Liver (tissue), 9 donors: ENCODE data around the gene DAB1. TPM values are rescaled to one million over a fixed set of nuclear protein-coding genes. Genes with fewer than 3 reads are reported as not detected.

Experiments used
- DNase-seq: peaks from one replicate; pipeline ENCODE4 v3.0.0-alpha.2; 2017; ENCODE audit warnings: low spot score
- H3K27ac ChIP-seq, 2 donors: one replicate each; pipeline ENCODE4 v1.7.0; 2013; ENCODE audit warnings: inconsistent platforms in 2 of 2, low read length in 2 of 2, control low read depth in 1 of 2, low read depth in 1 of 2, mild to moderate bottlenecking in 1 of 2
- H3K27me3 ChIP-seq, 4 donors: one replicate each; pipeline versions ENCODE4 v1.6.1 to v1.7.0; 2013; ENCODE audit warnings: low read length in 3 of 4, inconsistent platforms in 1 of 4, mild to moderate bottlenecking in 1 of 4, moderate library complexity in 1 of 4; ENCODE audit not compliant: control insufficient read depth in 4 of 4, insufficient read depth in 4 of 4
- H3K36me3 ChIP-seq, 4 donors: one replicate each; pipeline versions ENCODE4 v1.6.1 to v1.7.0; 2013; ENCODE audit warnings: low read length in 3 of 4, mild to moderate bottlenecking in 3 of 4, low read depth in 1 of 4, moderate library complexity in 1 of 4; ENCODE audit not compliant: control insufficient read depth in 4 of 4, insufficient read depth in 3 of 4
- H3K4me1 ChIP-seq, 4 donors: one replicate each; pipeline versions ENCODE4 v1.6.1 to v1.7.0; 2013; ENCODE audit warnings: low read length in 3 of 4, mild to moderate bottlenecking in 3 of 4, moderate library complexity in 1 of 4; ENCODE audit not compliant: control insufficient read depth in 4 of 4, insufficient read depth in 4 of 4
- H3K4me3 ChIP-seq, 3 donors: one replicate each; pipeline versions ENCODE4 v1.6.1 to v1.7.0; 2013; ENCODE audit warnings: low read length in 3 of 3, control low read depth in 1 of 3, low read depth in 1 of 3, mild to moderate bottlenecking in 1 of 3
- H3K9ac ChIP-seq, 2 donors: one replicate each; pipeline ENCODE4 v1.7.0; 2013; ENCODE audit warnings: low read length in 2 of 2, mild to moderate bottlenecking in 2 of 2, moderate library complexity in 2 of 2, control low read depth in 1 of 2, low read depth in 1 of 2
- H3K9me3 ChIP-seq, 4 donors: one replicate each; pipeline versions ENCODE4 v1.6.1 to v1.7.0; 2013; ENCODE audit warnings: low read length in 3 of 4; ENCODE audit not compliant: control insufficient read depth in 4 of 4
- EGR1 ChIP-seq, 2 donors: IDR thresholded peaks; 2 replicates each; pipeline ENCODE4 v1.6.1; 2016 to 2018; ENCODE audit warnings: antibody characterized with exemption in 2 of 2, low read depth in 2 of 2
- FOXA1 ChIP-seq: IDR thresholded peaks from 2 replicates; pipeline ENCODE4 v1.6.1; 2016; ENCODE audit warnings: antibody characterized with exemption
- FOXA2 ChIP-seq: IDR thresholded peaks from 2 replicates; pipeline ENCODE4 v1.6.1; 2016; ENCODE audit warnings: antibody characterized with exemption
- GABPA ChIP-seq, 2 donors: IDR thresholded peaks in 1 of 2; conservative IDR thresholded peaks in 1 of 2; 2 replicates each; pipeline ENCODE4 v1.6.1; 2016; ENCODE audit warnings: antibody characterized with exemption in 2 of 2, mild to moderate bottlenecking in 1 of 2, moderate library complexity in 1 of 2
- HNF4A ChIP-seq, 2 donors: conservative IDR thresholded peaks; 2 replicates each; pipeline ENCODE4 v1.6.1; 2016; ENCODE audit warnings: antibody characterized with exemption in 2 of 2, mild to moderate bottlenecking in 2 of 2
- HNF4G ChIP-seq: IDR thresholded peaks from 2 replicates; pipeline ENCODE4 v1.6.1; 2016; ENCODE audit warnings: antibody characterized with exemption
- JUND ChIP-seq, 2 donors: IDR thresholded peaks; 2 replicates each; pipeline ENCODE4 v1.6.1; 2016; ENCODE audit warnings: antibody characterized with exemption in 2 of 2
- NR2F2 ChIP-seq: IDR thresholded peaks from 2 replicates; pipeline ENCODE4 v1.6.1; 2016; ENCODE audit warnings: antibody characterized with exemption
- RAD21 ChIP-seq, 2 donors: IDR thresholded peaks; 2 replicates each; pipeline ENCODE4 v1.6.1; 2016; ENCODE audit warnings: antibody characterized with exemption in 2 of 2, mild to moderate bottlenecking in 2 of 2
- RXRA ChIP-seq, 2 donors: IDR thresholded peaks; 2 replicates each; pipeline ENCODE4 v1.6.1; 2017 to 2018; ENCODE audit warnings: antibody characterized with exemption in 2 of 2, mild to moderate bottlenecking in 1 of 2
- SP1 ChIP-seq: IDR thresholded peaks from 2 replicates; pipeline ENCODE4 v1.6.1; 2018; ENCODE audit warnings: antibody characterized with exemption, mild to moderate bottlenecking
- TAF1 ChIP-seq: conservative IDR thresholded peaks from 2 replicates; pipeline ENCODE4 v1.6.1; 2016; ENCODE audit warnings: antibody characterized with exemption, mild to moderate bottlenecking
- YY1 ChIP-seq: IDR thresholded peaks from 2 replicates; pipeline ENCODE4 v1.6.1; 2016; ENCODE audit warnings: antibody characterized with exemption, mild to moderate bottlenecking
- WGBS: extraction: QIAGEN DNeasy Blood & Tissue Kit; methylation state at CpG from one replicate; pipeline ENCODE4 v1.1.7; 2013; 5-methylcytosine and 5-hydroxymethylcytosine counted together
- polyA plus RNA-seq, 2 donors: library from polyadenylated mRNA; stranded (reverse) in 1 of 2; unstranded in 1 of 2; fragments of 200-250 nt in 1 of 2; fragments of >200 nt in 1 of 2; fragmentation: Nextera tagmentation in 1 of 2; extraction: Ambion mirVana in 1 of 2; gene quantifications; one replicate each; pipeline versions ENCODE4 v1.2.1 to v1.2.3, GENCODE V29; 2013 to 2015
- total RNA-seq, 2 donors: library from RNA; depleted of rRNA; stranded (reverse); fragments of >200 nt; gene quantifications; one replicate each; pipeline ENCODE4 v1.2.3, GENCODE V29; 2014
- TF ChIP-seq, protein P1 (sequence below): fragments of 150-350 bp; IDR thresholded peaks from 2 replicates; pipeline ENCODE4 v1.5.1; 2017; ENCODE audit warnings: improper control_type of control experiment, low read depth, low read length; ENCODE audit not compliant: missing input control
- TF ChIP-seq, protein P2 (sequence below): IDR thresholded peaks from 2 replicates; pipeline ENCODE4 v1.6.1; 2016; ENCODE audit warnings: antibody characterized with exemption, mild to moderate bottlenecking
- TF ChIP-seq, protein P3 (sequence below): IDR thresholded peaks from 2 replicates; pipeline ENCODE4 v1.6.1; 2016; ENCODE audit warnings: antibody characterized with exemption
- TF ChIP-seq, protein P4 (sequence below): IDR thresholded peaks from 2 replicates; pipeline ENCODE4 v1.6.1; 2016; ENCODE audit warnings: antibody characterized with exemption
- TF ChIP-seq, protein P5 (sequence below): IDR thresholded peaks from 2 replicates; pipeline ENCODE4 v1.6.1; 2016; ENCODE audit warnings: antibody characterized with exemption
- donor health status: healthy.
- donor health status: healthy.
- donor health status: healthy.
- donor health status: healthy.
- donor health status: healthy.

Gene DAB1
- total and polyA plus RNA-seq, 4 donors: 0.54 to 1.7 (median 1.2) TPM

DNA sequence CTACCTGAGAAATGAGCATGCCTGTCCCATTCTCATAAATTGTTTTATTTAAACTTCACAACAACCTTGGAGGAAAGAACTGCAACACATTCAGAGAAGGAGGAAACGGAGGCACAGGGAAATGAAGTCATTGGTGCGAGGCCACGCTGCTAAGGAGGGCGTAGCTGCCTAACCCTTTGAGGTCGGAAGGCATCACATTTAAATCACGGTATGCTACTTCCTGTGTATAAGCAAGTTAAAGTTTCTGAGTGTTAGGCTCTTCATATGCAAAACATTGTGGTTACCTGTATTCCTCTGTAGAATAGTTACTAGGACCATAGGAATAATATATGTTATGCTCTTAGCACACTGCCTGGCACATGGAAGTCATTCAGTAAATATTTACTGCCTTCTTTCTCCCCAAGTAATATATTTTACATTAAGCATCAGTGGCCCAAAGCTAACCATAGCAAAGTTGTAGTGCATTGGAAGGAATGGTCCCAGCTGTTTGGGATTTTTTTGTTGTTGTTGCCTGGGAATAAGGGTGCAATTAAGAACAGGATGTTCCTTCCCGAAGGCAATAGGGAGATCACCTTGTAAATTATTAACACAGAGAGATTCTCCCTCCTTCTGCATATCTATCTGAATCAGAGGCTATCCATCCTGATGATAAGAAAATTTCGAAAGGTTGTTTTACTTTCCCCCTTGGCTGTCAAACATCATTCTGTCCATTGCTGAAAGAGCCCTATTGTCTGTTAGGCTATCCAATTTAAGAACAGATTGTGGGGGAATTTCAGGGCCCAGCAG is 265.8 kb downstream of the DAB1 start:
- 68% methylated on average over 8 of the region's 8 CpGs for WGBS
- H3K27ac ChIP-seq: no peak overlapping the region

More for the DNA sequence above, 265.8 kb downstream of the DAB1 start:
- no peaks in the 10 kb centered on the region for H3K9me3 ChIP-seq
- no peak overlapping the region for H3K4me3 ChIP-seq
- H3K36me3 ChIP-seq: no peaks in the 10 kb centered on the region
- TF ChIP-seq, protein P1, sequence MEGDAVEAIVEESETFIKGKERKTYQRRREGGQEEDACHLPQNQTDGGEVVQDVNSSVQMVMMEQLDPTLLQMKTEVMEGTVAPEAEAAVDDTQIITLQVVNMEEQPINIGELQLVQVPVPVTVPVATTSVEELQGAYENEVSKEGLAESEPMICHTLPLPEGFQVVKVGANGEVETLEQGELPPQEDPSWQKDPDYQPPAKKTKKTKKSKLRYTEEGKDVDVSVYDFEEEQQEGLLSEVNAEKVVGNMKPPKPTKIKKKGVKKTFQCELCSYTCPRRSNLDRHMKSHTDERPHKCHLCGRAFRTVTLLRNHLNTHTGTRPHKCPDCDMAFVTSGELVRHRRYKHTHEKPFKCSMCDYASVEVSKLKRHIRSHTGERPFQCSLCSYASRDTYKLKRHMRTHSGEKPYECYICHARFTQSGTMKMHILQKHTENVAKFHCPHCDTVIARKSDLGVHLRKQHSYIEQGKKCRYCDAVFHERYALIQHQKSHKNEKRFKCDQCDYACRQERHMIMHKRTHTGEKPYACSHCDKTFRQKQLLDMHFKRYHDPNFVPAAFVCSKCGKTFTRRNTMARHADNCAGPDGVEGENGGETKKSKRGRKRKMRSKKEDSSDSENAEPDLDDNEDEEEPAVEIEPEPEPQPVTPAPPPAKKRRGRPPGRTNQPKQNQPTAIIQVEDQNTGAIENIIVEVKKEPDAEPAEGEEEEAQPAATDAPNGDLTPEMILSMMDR: no peak
- TF ChIP-seq YY1 (no peak), GABPA (IDR thresholded peaks at IDR 0.05 in 1 of 2, conservative IDR thresholded peaks at IDR 0.05 in 1 of 2) (no peak), RXRA (IDR thresholded peaks at IDR 0.05) (no peak), HNF4G (no peak), FOXA1 (no peak), NR2F2 (no peak), TAF1 (no peak), HNF4A (conservative IDR thresholded peaks at IDR 0.05) (no peak), JUND (IDR thresholded peaks at IDR 0.05) (no peak), EGR1 (IDR thresholded peaks at IDR 0.05; ENCODE audit: low read depth in 2 of 2) (no peak), RAD21 (IDR thresholded peaks at IDR 0.05) (no peak), FOXA2 (no peak), SP1 (no peak)
- TF ChIP-seq, protein P2, sequence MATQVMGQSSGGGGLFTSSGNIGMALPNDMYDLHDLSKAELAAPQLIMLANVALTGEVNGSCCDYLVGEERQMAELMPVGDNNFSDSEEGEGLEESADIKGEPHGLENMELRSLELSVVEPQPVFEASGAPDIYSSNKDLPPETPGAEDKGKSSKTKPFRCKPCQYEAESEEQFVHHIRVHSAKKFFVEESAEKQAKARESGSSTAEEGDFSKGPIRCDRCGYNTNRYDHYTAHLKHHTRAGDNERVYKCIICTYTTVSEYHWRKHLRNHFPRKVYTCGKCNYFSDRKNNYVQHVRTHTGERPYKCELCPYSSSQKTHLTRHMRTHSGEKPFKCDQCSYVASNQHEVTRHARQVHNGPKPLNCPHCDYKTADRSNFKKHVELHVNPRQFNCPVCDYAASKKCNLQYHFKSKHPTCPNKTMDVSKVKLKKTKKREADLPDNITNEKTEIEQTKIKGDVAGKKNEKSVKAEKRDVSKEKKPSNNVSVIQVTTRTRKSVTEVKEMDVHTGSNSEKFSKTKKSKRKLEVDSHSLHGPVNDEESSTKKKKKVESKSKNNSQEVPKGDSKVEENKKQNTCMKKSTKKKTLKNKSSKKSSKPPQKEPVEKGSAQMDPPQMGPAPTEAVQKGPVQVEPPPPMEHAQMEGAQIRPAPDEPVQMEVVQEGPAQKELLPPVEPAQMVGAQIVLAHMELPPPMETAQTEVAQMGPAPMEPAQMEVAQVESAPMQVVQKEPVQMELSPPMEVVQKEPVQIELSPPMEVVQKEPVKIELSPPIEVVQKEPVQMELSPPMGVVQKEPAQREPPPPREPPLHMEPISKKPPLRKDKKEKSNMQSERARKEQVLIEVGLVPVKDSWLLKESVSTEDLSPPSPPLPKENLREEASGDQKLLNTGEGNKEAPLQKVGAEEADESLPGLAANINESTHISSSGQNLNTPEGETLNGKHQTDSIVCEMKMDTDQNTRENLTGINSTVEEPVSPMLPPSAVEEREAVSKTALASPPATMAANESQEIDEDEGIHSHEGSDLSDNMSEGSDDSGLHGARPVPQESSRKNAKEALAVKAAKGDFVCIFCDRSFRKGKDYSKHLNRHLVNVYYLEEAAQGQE: no peak
- TF ChIP-seq, protein P3, sequence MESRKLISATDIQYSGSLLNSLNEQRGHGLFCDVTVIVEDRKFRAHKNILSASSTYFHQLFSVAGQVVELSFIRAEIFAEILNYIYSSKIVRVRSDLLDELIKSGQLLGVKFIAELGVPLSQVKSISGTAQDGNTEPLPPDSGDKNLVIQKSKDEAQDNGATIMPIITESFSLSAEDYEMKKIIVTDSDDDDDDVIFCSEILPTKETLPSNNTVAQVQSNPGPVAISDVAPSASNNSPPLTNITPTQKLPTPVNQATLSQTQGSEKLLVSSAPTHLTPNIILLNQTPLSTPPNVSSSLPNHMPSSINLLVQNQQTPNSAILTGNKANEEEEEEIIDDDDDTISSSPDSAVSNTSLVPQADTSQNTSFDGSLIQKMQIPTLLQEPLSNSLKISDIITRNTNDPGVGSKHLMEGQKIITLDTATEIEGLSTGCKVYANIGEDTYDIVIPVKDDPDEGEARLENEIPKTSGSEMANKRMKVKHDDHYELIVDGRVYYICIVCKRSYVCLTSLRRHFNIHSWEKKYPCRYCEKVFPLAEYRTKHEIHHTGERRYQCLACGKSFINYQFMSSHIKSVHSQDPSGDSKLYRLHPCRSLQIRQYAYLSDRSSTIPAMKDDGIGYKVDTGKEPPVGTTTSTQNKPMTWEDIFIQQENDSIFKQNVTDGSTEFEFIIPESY: no peak
- TF ChIP-seq, protein P4, sequence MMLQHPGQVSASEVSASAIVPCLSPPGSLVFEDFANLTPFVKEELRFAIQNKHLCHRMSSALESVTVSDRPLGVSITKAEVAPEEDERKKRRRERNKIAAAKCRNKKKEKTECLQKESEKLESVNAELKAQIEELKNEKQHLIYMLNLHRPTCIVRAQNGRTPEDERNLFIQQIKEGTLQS: no peak
- TF ChIP-seq, protein P5, sequence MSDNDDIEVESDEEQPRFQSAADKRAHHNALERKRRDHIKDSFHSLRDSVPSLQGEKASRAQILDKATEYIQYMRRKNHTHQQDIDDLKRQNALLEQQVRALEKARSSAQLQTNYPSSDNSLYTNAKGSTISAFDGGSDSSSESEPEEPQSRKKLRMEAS: no peak
- DNase-seq: no peak
- no peaks in the 10 kb centered on the region for H3K4me1 ChIP-seq
- H3K9ac ChIP-seq: no peak overlapping the region
- no peaks in the 10 kb centered on the region for H3K27me3 ChIP-seq
